ENCODE results near the gene TCF4.

TCF4 gene

DNA sequence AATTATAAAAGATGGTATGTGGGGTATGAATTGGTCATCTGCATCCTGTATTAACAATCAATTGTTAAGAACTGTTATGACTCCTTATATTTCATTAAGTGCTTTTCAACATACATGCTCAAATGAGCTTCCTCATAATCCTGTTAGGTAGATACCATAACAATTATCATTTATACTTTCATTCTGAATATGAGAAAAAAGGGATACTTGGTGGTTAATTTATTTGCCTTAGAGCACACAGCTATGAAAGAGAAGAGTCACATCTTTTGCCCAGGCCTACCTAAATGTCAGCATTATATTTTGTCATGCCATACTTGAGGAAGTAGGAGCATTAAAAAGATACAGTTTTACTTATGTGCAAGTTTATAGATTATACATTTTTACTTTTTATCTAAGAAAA, 169.6 kb downstream of the TCF4 start:
- no peak overlapping the region for H3K4me3 ChIP-seq (replicated peaks; ENCODE audit: low read depth, low read length)
- no peak for DNase-seq (ENCODE audit: extremely low read depth, low read depth)
- TF ChIP-seq, protein P1, sequence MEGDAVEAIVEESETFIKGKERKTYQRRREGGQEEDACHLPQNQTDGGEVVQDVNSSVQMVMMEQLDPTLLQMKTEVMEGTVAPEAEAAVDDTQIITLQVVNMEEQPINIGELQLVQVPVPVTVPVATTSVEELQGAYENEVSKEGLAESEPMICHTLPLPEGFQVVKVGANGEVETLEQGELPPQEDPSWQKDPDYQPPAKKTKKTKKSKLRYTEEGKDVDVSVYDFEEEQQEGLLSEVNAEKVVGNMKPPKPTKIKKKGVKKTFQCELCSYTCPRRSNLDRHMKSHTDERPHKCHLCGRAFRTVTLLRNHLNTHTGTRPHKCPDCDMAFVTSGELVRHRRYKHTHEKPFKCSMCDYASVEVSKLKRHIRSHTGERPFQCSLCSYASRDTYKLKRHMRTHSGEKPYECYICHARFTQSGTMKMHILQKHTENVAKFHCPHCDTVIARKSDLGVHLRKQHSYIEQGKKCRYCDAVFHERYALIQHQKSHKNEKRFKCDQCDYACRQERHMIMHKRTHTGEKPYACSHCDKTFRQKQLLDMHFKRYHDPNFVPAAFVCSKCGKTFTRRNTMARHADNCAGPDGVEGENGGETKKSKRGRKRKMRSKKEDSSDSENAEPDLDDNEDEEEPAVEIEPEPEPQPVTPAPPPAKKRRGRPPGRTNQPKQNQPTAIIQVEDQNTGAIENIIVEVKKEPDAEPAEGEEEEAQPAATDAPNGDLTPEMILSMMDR (IDR thresholded peaks at IDR 0.05; ENCODE audit: low read depth, low read length, missing control alignments) = no peak

DNA sequence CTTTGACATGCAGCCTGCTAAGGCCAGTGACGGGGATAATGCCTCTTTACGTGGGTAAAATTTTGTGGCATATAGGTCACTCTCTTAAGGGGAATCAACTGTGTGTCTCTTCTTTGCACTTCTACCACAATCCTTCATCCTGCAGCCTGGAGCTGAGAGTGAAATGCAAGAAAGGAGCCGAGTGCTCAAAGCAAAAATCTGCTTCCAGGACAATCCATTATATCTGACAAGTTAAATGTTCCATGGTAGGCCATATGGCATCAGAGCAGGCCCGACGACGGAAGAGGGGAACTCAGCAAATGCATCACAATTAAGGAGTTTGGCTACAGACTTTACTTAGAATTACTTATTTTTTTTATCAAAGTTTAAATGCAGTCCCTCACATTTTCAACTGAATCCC, 171.2 kb downstream of the TCF4 start:
- no peak for DNase-seq (ENCODE audit: extremely low read depth, low read depth)
- TF ChIP-seq, protein P1 (IDR thresholded peaks at IDR 0.05; ENCODE audit: low read depth, low read length, missing control alignments) = no peak
- no peak overlapping the region for H3K4me3 ChIP-seq (replicated peaks; ENCODE audit: low read depth, low read length)

DNA sequence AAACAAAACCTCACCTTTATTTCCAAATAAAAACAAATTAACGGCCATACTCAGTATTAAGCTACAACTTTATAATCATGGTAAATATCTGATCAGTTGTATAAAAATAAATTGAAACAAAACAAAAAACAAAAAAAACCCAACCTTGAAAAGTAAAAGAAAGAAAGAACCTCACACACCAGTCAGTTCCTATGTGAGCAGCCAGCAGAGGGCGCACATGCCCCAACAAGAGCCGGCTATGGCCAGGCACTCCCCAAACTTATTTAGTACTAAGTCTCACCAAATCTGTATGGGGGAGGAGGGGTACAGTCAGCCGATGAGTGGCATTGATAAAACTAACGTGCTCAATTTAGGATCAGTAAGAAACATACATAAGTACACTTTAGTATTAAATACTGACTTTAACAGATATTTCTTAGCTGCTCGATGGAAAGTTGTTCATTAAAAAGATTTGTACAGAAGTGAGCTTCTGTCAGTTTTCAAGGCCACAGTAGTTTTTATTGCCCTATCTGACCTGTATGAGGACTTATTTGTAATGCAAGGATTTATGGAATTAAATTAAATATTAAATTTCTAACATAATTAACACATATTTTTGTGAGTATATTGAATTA, 172.6 kb downstream of the TCF4 start:
- peak; percentile 75 for DNase-seq (ENCODE audit: extremely low read depth, low read depth)
- H3K4me3 ChIP-seq (replicated peaks; ENCODE audit: low read depth, low read length) = no peak overlapping the region
- TF ChIP-seq, protein P1 (IDR thresholded peaks at IDR 0.05; ENCODE audit: low read depth, low read length, missing control alignments) = peak; percentile 87

DNA sequence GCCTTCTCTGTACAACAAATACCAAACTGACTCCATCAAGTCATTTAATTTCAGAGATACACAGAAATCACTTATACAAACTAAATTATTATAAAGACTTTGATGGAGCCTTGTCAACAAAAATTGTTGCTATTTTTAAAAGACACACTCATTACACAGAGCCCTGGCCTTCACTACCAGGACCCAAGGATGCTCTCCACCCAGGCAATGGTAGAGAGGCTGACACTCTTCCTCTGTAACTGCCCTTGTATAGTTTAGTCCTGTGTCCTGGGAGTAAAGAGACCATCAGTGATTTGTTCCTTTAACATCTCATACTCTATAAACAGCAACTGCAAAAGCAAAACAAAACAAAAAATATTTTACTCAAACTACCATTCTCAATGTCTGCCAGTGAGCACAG, 173.5 kb downstream of the TCF4 start:
- no peak for DNase-seq (ENCODE audit: extremely low read depth, low read depth)
- H3K4me3 ChIP-seq (replicated peaks; ENCODE audit: low read depth, low read length) = no peak overlapping the region
- TF ChIP-seq, protein P1 (IDR thresholded peaks at IDR 0.05; ENCODE audit: low read depth, low read length, missing control alignments) = no peak

DNA sequence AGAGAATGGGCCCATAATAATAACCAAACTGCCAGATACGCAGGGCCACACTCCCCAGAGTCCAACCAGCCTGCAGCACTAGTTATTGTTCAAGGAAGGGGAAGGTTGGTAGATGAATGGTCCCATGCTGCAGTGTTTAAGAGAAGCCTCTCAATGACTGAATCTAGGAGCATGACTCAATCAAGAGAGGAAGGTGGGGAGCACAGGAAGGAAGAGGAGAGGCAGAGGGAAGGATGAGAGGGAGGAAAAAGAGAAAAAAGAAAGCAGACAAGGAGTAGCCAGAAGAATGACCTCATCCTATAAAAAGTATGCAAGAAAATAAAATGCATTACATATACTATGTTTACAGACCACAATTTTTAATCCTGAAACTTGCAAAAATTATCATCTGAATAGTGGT, 174.5 kb downstream of the TCF4 start:
- no peak overlapping the region for H3K4me3 ChIP-seq (replicated peaks; ENCODE audit: low read depth, low read length)
- DNase-seq (ENCODE audit: extremely low read depth, low read depth) = no peak
- TF ChIP-seq, protein P1 (IDR thresholded peaks at IDR 0.05; ENCODE audit: low read depth, low read length, missing control alignments) = no peak

DNA sequence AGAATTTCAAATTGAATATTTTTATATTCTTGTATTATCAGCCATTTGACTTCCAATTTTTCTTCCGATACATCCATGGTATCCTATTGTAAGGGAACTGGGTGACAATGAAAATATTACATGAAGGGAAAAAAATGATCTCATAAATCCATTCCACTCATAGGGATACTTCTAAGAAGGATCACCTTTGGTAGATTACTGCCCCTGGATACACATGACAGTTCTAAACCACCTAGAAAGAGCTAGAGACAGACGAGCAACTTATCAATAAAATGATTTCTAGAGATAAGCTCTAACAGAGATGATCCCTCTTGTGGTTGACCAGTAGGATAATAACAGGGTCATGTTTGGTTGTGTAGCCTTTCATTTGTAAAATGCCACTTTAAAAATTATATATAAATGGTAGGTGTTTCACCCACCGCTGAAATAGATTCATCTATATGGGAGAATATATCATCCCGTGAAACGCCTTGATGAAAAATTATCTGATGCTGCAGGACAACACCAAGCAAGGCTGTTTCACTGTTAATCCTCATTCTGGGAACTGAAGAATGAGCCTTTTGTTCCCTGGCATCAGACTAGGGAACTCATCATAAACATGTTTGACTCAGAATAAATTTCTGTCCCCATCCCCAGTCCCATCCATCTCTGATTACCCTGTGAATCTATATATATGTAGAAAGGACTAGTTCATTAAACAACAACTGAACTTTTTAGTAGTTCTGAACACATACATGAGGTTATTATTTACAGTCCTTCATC, 180.0 kb downstream of the TCF4 start:
- no peak overlapping the region for H3K4me3 ChIP-seq (replicated peaks; ENCODE audit: low read depth, low read length)
- no peak for DNase-seq (ENCODE audit: extremely low read depth, low read depth)
- TF ChIP-seq, protein P1 (IDR thresholded peaks at IDR 0.05; ENCODE audit: low read depth, low read length, missing control alignments) = no peak
